T follicular helper cell (primary cell): ENCODE data around the gene CD28.
A peak's percentile ranks its signal among the peaks of the same experiment; 100 is the strongest.
"Not testable (repeated sequence)": the region's sequence is repeated elsewhere in the genome, so short reads cannot be mapped to it uniquely, and the experiment has no call there.

Experiments
- DNase-seq: peaks from one replicate; pipeline ENCODE4 v3.0.0-alpha.2; 2020; ENCODE audit warnings: low read depth

CD28 gene

GRCh38 chr2:203748331-203749126 is 42.1 kb downstream of the CD28 start:
- DNase-seq, result no peak

DNA sequence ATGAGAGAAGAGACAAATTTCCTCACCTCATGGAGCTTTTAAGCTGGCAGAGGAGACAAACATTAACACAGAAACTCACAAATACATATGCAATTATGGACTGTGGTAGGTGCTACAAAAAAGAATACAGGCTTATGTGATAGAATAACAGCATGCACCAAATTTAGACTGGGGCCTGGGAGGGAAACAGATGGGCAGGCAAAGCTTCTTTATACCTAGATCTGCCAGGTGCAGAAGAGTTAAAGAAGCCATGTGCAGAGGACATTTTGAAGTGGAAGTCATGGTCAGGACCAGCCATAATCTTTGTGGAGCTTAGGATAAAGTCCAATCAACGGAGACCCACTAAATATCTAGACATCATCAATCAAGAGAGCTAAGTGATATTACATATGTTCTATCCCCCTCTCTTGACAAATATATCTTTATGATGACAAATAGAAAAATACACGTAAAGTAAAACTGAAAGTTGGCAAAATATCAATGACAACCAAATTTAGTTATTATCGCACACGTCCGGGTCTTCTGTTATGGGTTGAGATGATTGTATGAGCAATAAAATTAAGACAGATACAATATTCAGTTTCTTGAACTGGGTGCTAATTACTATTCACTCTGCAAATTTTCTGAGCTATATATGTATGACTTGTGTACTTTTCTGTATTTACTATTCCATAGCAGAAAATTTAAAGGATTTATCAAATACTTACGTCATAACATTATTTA is 44.1 kb downstream of the CD28 start:
- DNase-seq, result no peak

DNA sequence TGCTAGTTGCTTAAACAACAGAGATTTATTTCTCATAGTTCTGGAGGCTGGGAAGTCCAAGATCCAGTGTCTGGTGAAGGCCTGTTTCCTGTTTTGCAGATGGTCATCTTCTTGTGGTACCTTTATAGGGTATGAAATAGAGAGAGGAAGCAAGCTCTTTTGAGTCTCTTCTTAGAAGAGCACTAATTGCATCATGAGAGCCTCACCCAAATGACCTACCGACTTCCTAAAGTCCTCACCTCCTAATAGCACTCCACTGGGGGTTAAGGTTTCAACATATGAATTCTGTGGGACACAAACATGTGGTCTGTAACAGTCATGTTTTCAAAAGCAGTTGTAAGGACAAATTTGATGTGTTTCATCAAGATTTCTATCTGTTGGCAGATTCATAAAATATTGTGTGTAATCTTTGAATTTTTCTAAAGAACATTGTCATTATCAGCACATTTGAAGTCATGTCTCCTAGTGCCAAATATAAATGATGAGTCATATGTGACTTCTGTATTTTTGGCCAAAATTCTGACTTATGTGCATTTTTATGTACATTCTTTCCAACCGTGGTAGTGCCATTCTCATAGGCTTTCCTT is 45.3 kb downstream of the CD28 start:
- DNase-seq, result no peak

GRCh38 chr2:203756161-203756560 is 49.7 kb downstream of the CD28 start:
- DNase-seq, result no peak

GRCh38 chr2:203758841-203759689 is 52.6 kb downstream of the CD28 start:
- no peak for DNase-seq

DNA sequence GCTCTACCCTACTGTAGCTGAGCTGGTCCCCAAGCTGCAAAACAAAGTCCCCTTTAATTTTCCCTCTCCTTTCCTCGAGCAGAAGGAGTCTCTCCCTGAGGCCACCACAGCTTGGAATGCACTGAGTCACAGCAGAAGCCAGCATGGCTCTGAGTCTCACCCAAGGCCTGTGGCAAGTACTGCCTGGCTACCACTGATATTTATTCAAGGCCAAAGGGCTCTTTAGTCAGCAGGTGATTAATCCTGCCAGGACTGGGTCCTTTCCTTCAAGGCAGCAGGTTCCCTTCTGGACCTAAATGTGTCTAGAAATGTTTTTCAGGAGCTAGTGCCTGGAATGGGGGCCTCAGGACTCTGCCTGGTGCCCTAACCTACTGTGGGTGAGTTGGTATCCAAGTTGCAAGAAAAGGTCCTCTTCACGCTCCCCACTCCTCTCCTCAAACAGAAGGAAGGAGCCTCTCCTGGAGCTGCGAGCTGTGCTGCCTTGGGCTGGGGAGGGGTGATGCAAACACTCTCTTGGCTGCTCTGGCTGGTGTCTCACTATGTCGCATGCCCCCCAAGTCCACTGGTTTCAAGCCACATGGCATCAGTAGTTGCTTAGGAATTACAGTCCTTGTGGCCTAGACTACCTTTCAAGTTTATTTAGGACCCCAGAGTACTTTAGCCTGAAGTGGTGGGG is 53.4 kb downstream of the CD28 start:
- no peak for DNase-seq

DNA sequence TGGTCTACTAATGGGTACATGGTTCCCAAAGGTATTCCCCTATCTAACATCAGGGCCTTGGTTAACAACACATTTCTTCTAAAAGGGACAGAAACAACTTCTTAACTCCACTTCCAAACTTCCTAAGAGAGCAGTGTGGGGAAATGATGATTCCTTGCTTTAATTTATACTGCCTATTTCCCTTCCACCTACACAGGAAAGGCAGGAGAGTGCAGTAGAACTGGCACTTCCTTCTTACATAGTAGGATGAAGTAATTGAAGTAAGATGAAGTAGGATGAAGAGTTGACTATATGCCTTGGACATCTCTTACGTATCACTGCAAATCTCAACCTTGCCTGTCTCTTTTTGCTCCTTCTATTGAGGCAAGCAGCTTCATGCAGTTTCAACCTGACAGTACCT is 54.7 kb downstream of the CD28 start:
- no peak for DNase-seq

DNA sequence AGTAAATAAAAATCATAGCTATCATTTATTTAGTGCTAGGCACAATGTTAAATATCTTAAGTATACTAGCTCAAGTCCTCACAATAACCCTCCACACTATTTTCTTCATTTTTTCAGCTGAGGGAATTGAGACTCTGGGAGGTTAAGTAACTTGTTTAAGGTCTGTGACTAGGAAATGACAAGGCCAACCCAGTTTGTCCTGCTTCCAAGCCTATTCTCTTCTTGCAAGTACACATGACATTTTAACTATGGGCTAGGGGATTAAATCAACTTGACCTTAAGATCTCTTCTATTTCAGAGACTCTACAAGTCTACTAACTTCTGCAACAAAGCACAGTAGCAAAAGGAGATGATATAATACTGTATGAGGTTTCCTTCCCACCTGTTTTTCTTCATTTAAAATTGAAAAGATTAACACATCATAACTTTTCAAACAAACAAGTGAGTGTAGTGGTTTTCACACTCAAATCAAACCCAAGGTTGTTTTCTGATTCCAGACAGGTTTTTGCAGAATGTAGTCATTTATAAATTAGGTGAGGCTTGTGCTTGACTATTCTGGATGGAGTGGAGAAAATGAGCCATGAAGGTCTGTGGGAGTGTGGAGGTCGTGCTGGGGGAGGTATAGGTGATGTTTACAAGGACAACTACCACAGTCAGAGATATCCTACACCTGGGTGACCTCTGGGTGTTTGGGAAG is 57.0 kb downstream of the CD28 start:
- no peak for DNase-seq

DNA sequence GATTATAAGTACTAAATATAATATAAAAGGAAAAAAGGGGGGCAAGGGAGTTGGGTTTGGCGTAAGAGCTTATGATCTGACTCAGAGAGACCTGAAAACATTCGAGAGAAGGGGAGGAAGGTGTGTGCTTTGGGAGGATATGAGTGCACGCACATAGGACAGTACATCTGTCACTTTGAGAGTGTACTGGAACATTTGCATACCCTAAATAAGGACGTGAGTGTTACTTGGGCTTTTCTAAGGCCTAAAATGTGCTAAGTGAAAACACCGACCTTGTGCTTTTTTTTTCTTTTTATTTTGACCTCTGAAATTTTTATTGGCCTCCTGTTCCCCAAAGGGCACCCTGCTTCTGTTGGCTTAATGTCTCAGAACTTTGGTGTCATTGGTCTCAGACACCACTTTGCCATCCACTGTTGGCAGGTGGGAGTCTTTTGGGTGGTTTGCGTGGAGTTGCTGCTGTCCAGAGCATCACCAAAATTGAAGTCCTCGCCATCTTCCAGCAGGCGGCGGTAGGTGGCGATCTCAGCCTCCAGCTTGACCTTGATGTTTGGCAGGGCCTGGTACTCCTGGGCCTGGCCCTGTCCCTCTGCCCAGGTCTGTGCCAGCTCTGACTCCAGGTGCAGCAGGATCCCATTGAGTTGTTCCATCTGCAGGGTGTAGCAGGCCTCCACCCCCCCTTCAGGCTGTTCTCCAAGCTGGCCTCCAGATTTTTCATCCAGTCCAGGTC is 57.7 kb downstream of the CD28 start:
- no peak for DNase-seq

- no peak for DNase-seq
These were observed 66.2 kb downstream of the CD28 start for GRCh38 chr2:203772456-203773165.

GRCh38 chr2:203774760-203775159 is 68.3 kb downstream of the CD28 start:
- DNase-seq, result no peak

- no peak for DNase-seq
These were observed 69.2 kb downstream of the CD28 start for GRCh38 chr2:203775684-203776083.

- no peak for DNase-seq
These were observed 70.6 kb downstream of the CD28 start for GRCh38 chr2:203777030-203777429.

DNA sequence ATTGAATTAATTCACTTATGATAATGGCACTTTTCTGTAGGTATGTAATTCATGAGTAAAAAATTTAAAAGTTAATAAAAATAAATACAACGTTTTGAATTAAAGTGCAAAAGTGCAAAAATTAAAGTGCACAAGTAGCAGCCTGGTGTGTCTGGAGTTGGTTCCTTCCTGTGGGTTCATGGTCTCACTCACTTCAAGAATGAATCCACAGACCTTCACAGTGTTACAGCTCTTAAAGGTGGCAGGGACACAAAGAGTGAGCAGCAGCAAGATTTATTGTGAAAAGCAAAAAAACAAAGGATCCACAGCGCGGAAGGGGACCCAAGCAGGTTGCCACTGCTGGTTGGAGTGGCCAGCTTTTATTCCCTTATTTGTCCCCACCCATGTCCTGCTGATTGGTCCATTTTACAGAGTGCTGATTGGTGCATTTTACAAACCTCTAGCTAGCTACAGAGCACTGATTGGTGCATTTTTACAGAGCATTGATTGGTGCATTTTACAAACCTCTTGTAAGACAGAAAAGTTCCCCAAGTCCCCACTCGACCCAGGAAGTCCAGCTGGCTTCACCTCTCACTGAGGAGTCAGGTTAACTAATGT is 73.1 kb downstream of the CD28 start:
- DNase-seq, result not testable (repeated sequence)

GRCh38 chr2:203780231-203780630 is 73.8 kb downstream of the CD28 start:
- no peak for DNase-seq

DNA sequence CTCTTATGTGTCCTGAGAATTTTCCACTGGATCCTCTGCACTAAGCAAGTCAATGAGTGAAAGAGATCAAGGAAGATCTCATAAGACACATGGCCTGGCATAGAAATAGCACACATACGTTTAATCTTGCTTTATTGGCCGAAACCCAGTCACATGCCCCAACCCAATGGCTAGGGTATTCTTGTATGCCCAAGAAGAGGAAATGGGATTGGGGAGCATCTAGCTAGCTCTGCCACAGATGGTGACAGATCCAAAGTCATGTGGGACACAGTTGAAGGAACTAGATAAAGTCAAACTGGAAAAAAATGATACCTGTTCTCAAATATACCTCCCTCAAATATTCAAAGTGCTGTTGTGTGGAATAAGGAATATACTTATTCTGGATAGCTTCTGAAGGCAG is 74.7 kb downstream of the CD28 start:
- no peak for DNase-seq

- DNase-seq, result peak; percentile 45
These were observed 76.0 kb downstream of the CD28 start for GRCh38 chr2:203782262-203782976.

GRCh38 chr2:203783496-203784203 is 77.2 kb downstream of the CD28 start:
- DNase-seq, result no peak
